Liver (tissue), 9 donors: ENCODE results near the gene MYO16. TPM values are rescaled to one million over a fixed set of nuclear protein-coding genes. Genes with fewer than 3 reads are reported as not detected.

Experiments used
- DNase-seq: peaks from one replicate; pipeline ENCODE4 v3.0.0-alpha.2; 2017; ENCODE audit warnings: low spot score
- H3K27ac ChIP-seq, 2 donors: one replicate each; pipeline ENCODE4 v1.7.0; 2013; ENCODE audit warnings: inconsistent platforms in 2 of 2, low read length in 2 of 2, control low read depth in 1 of 2, low read depth in 1 of 2, mild to moderate bottlenecking in 1 of 2
- H3K27me3 ChIP-seq, 4 donors: one replicate each; pipeline versions ENCODE4 v1.6.1 to v1.7.0; 2013; ENCODE audit warnings: low read length in 3 of 4, inconsistent platforms in 1 of 4, mild to moderate bottlenecking in 1 of 4, moderate library complexity in 1 of 4; ENCODE audit not compliant: control insufficient read depth in 4 of 4, insufficient read depth in 4 of 4
- H3K36me3 ChIP-seq, 4 donors: one replicate each; pipeline versions ENCODE4 v1.6.1 to v1.7.0; 2013; ENCODE audit warnings: low read length in 3 of 4, mild to moderate bottlenecking in 3 of 4, low read depth in 1 of 4, moderate library complexity in 1 of 4; ENCODE audit not compliant: control insufficient read depth in 4 of 4, insufficient read depth in 3 of 4
- H3K4me1 ChIP-seq, 4 donors: one replicate each; pipeline versions ENCODE4 v1.6.1 to v1.7.0; 2013; ENCODE audit warnings: low read length in 3 of 4, mild to moderate bottlenecking in 3 of 4, moderate library complexity in 1 of 4; ENCODE audit not compliant: control insufficient read depth in 4 of 4, insufficient read depth in 4 of 4
- H3K4me3 ChIP-seq, 3 donors: one replicate each; pipeline versions ENCODE4 v1.6.1 to v1.7.0; 2013; ENCODE audit warnings: low read length in 3 of 3, control low read depth in 1 of 3, low read depth in 1 of 3, mild to moderate bottlenecking in 1 of 3
- H3K9ac ChIP-seq, 2 donors: one replicate each; pipeline ENCODE4 v1.7.0; 2013; ENCODE audit warnings: low read length in 2 of 2, mild to moderate bottlenecking in 2 of 2, moderate library complexity in 2 of 2, control low read depth in 1 of 2, low read depth in 1 of 2
- H3K9me3 ChIP-seq, 4 donors: one replicate each; pipeline versions ENCODE4 v1.6.1 to v1.7.0; 2013; ENCODE audit warnings: low read length in 3 of 4; ENCODE audit not compliant: control insufficient read depth in 4 of 4
- ATF3 ChIP-seq: IDR thresholded peaks from 2 replicates; pipeline ENCODE4 v1.6.1; 2016; ENCODE audit warnings: antibody characterized with exemption
- EGR1 ChIP-seq, 2 donors: IDR thresholded peaks; 2 replicates each; pipeline ENCODE4 v1.6.1; 2016 to 2018; ENCODE audit warnings: antibody characterized with exemption in 2 of 2, low read depth in 2 of 2
- FOXA2 ChIP-seq: IDR thresholded peaks from 2 replicates; pipeline ENCODE4 v1.6.1; 2016; ENCODE audit warnings: antibody characterized with exemption
- GABPA ChIP-seq, 2 donors: IDR thresholded peaks in 1 of 2; conservative IDR thresholded peaks in 1 of 2; 2 replicates each; pipeline ENCODE4 v1.6.1; 2016; ENCODE audit warnings: antibody characterized with exemption in 2 of 2, mild to moderate bottlenecking in 1 of 2, moderate library complexity in 1 of 2
- HNF4A ChIP-seq, 2 donors: conservative IDR thresholded peaks; 2 replicates each; pipeline ENCODE4 v1.6.1; 2016; ENCODE audit warnings: antibody characterized with exemption in 2 of 2, mild to moderate bottlenecking in 2 of 2
- JUND ChIP-seq, 2 donors: IDR thresholded peaks; 2 replicates each; pipeline ENCODE4 v1.6.1; 2016; ENCODE audit warnings: antibody characterized with exemption in 2 of 2
- RAD21 ChIP-seq, 2 donors: IDR thresholded peaks; 2 replicates each; pipeline ENCODE4 v1.6.1; 2016; ENCODE audit warnings: antibody characterized with exemption in 2 of 2, mild to moderate bottlenecking in 2 of 2
- REST ChIP-seq: IDR thresholded peaks from 2 replicates; pipeline ENCODE4 v1.6.1; 2016; ENCODE audit warnings: antibody characterized with exemption, mild to moderate bottlenecking
- RXRA ChIP-seq, 2 donors: IDR thresholded peaks; 2 replicates each; pipeline ENCODE4 v1.6.1; 2017 to 2018; ENCODE audit warnings: antibody characterized with exemption in 2 of 2, mild to moderate bottlenecking in 1 of 2
- SP1 ChIP-seq: IDR thresholded peaks from 2 replicates; pipeline ENCODE4 v1.6.1; 2018; ENCODE audit warnings: antibody characterized with exemption, mild to moderate bottlenecking
- YY1 ChIP-seq: IDR thresholded peaks from 2 replicates; pipeline ENCODE4 v1.6.1; 2016; ENCODE audit warnings: antibody characterized with exemption, mild to moderate bottlenecking
- ZBTB33 ChIP-seq: IDR thresholded peaks from 2 replicates; pipeline ENCODE4 v1.6.1; 2016; ENCODE audit warnings: antibody characterized with exemption
- WGBS: extraction: QIAGEN DNeasy Blood & Tissue Kit; methylation state at CpG from one replicate; pipeline ENCODE4 v1.1.7; 2013; 5-methylcytosine and 5-hydroxymethylcytosine counted together
- polyA plus RNA-seq, 2 donors: library from polyadenylated mRNA; stranded (reverse) in 1 of 2; unstranded in 1 of 2; fragments of 200-250 nt in 1 of 2; fragments of >200 nt in 1 of 2; fragmentation: Nextera tagmentation in 1 of 2; extraction: Ambion mirVana in 1 of 2; gene quantifications; one replicate each; pipeline versions ENCODE4 v1.2.1 to v1.2.3, GENCODE V29; 2013 to 2015
- total RNA-seq, 2 donors: library from RNA; depleted of rRNA; stranded (reverse); fragments of >200 nt; gene quantifications; one replicate each; pipeline ENCODE4 v1.2.3, GENCODE V29; 2014
- donor health status: healthy.
- donor health status: healthy.
- donor health status: healthy.
- donor health status: healthy.
- donor health status: healthy.

The MYO16 gene
- total and polyA plus RNA-seq, 4 donors, result 0.37 to 1.1 (median 0.68) TPM

- H3K9ac ChIP-seq, result no peak overlapping the region
- no peak for DNase-seq
- 77% methylated on average over 4 of the region's 4 CpGs for WGBS
- no peak overlapping the region for H3K4me3 ChIP-seq
- no peak overlapping the region for H3K27ac ChIP-seq
- H3K36me3 ChIP-seq, result no peaks in the 10 kb centered on the region
- no peaks in the 10 kb centered on the region for H3K27me3 ChIP-seq
- TF ChIP-seq JUND (IDR thresholded peaks at IDR 0.05) (no peak), HNF4A (conservative IDR thresholded peaks at IDR 0.05) (no peak), GABPA (IDR thresholded peaks at IDR 0.05 in 1 of 2, conservative IDR thresholded peaks at IDR 0.05 in 1 of 2) (no peak), EGR1 (IDR thresholded peaks at IDR 0.05; ENCODE audit: low read depth in 2 of 2) (no peak)
- no peaks in the 10 kb centered on the region for H3K4me1 ChIP-seq
- H3K9me3 ChIP-seq, result peaks cover 0 to 11% (median 5%) of the 10 kb centered on the region in 4 donors
Measured at GRCh38 chr13:108610507-108610906, 18.9 kb upstream of the MYO16 start.

- no peak for DNase-seq
- Histone ChIP-seq H3K4me3 (no peak overlapping the region), H3K9me3 (no peaks in the 10 kb centered on the region), H3K27me3 (peaks cover 0 to 2% (median 0%) of the 10 kb centered on the region in 4 donors), H3K9ac (no peak overlapping the region), H3K27ac (no peak overlapping the region), H3K36me3 (no peaks in the 10 kb centered on the region), H3K4me1 (no peaks in the 10 kb centered on the region)
- 64% methylated on average over 3 of the region's 3 CpGs for WGBS
- TF ChIP-seq SP1 (no peak), RAD21 (IDR thresholded peaks at IDR 0.05) (no peak), YY1 (no peak), HNF4A (conservative IDR thresholded peaks at IDR 0.05) (no peak), REST (no peak)
Measured at GRCh38 chr13:108615241-108615640, 14.2 kb upstream of the MYO16 start.

GRCh38 chr13:108618233-108618632 is 11.2 kb upstream of the MYO16 start:
- Histone ChIP-seq H3K9me3 (no peaks in the 10 kb centered on the region), H3K27ac (no peak overlapping the region), H3K4me1 (no peaks in the 10 kb centered on the region), H3K36me3 (no peaks in the 10 kb centered on the region), H3K9ac (no peak overlapping the region), H3K4me3 (no peak overlapping the region), H3K27me3 (peaks cover 0 to 2% (median 0%) of the 10 kb centered on the region in 4 donors)
- 77% methylated on average over 1 of the region's 1 CpG for WGBS
- TF ChIP-seq RXRA (IDR thresholded peaks at IDR 0.05), result no peak
- DNase-seq, result no peak

- Histone ChIP-seq H3K27me3 (no peaks in the 10 kb centered on the region), H3K27ac (no peak overlapping the region), H3K9ac (no peak overlapping the region), H3K9me3 (peaks cover 0 to 7% (median 2%) of the 10 kb centered on the region in 4 donors), H3K4me1 (no peaks in the 10 kb centered on the region), H3K36me3 (no peaks in the 10 kb centered on the region), H3K4me3 (no peak overlapping the region)
- DNase-seq, result no peak
- TF ChIP-seq YY1 (no peak), ATF3 (no peak), HNF4A (conservative IDR thresholded peaks at IDR 0.05) (no peak), ZBTB33 (no peak), FOXA2 (no peak)
- WGBS, result 76% methylated on average over 7 of the region's 7 CpGs
Measured at GRCh38 chr13:108621462-108621861, 7.9 kb upstream of the MYO16 start.
